HT-29 (cell line): ENCODE data around the gene BTBD2. TPM values are rescaled to one million over a fixed set of nuclear protein-coding genes. Genes with fewer than 3 reads are reported as not detected.

Source experiments
- DNase-seq: peaks from one replicate; pipeline ENCODE4 v3.0.0-alpha.2; 2015; ENCODE audit warnings: low spot score
- total RNA-seq: library from RNA; depleted of rRNA; stranded (reverse); fragments of >200 nt; shearing (Covaris generic); gene quantifications from 2 replicates; pipeline ENCODE4 v1.2.3, GENCODE V29; 2014; rRNA removed

BTBD2 gene
- 43.3 and 56.4 TPM in 2 replicates for total RNA-seq

GRCh38 chr19:2015608-2015950 lies at the start of gene BTBD2:
TSS of gene BTBD2 (minus strand) at chr19:2015714. CDS start at chr19:2015703, 11 bp downstream.
- DNase-seq: no peak

GRCh38 chr19:2064788-2065524 lies 49.4 kb upstream of the BTBD2 start:
- DNase-seq: no peak

DNA sequence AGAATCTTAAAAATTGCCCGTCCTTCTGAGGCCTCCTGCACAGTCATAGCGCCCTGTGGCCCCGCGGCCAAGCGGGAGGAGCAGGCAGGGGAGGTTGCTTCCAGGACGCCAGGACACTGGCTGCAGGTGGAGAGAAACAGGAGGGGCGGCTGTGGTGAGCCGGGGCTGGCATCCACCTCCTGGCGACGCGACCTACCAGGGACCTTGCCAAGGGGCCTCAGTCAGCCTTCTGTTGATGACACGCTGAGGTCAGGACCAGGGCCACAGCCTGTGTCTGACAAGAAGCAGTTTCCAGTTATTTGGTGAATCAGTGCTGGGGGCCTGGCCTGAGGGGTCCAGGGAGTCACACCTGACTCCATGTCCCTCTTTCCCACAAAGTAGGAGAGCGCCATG lies 48.9 kb upstream of the BTBD2 start:
- no peak for DNase-seq

- DNase-seq: no peak
Observed at GRCh38 chr19:2063824-2064223, 48.3 kb upstream of the BTBD2 start.

DNA sequence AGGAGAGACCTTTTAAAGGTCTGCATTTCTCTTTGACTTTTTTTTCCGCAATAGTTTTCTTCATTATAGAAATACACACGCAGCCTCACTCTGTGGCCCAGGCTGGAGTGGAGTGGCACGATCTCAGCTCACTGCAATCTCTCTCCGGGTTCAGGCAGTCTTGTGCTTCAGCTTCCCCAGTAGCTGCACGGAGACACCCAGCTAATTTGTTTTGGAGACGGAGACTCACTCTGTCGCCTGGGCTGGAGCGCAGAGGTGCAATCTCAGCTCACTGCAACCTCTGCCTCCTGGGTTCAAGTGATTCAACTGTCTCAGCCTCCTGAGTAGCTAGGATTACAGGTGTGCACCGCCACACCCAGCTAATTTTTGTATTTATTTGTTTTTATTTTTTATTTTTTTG lies 47.3 kb upstream of the BTBD2 start:
- no peak for DNase-seq

DNA sequence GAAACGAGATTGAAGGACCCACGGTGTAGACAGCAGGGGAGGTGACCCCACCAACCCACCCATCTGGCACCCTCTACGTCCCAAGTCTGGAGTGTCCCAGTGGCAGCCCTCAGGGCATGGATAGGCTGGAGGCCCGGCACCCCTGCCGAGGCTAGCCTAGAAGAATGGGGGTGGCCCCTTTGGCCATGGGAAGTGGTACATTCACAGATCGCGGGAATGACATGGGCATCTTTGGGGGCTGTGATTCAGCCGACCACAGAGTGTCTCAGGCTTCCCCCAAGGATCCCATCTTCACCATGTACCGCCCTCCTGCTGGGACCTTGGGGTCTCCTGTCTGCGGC lies 46.8 kb upstream of the BTBD2 start:
- no peak for DNase-seq

- DNase-seq: peak; percentile 95
Observed at GRCh38 chr19:2061495-2062388, 46.2 kb upstream of the BTBD2 start.

- peak; percentile 45 for DNase-seq
Observed at GRCh38 chr19:2060884-2061494, 45.5 kb upstream of the BTBD2 start.

DNA sequence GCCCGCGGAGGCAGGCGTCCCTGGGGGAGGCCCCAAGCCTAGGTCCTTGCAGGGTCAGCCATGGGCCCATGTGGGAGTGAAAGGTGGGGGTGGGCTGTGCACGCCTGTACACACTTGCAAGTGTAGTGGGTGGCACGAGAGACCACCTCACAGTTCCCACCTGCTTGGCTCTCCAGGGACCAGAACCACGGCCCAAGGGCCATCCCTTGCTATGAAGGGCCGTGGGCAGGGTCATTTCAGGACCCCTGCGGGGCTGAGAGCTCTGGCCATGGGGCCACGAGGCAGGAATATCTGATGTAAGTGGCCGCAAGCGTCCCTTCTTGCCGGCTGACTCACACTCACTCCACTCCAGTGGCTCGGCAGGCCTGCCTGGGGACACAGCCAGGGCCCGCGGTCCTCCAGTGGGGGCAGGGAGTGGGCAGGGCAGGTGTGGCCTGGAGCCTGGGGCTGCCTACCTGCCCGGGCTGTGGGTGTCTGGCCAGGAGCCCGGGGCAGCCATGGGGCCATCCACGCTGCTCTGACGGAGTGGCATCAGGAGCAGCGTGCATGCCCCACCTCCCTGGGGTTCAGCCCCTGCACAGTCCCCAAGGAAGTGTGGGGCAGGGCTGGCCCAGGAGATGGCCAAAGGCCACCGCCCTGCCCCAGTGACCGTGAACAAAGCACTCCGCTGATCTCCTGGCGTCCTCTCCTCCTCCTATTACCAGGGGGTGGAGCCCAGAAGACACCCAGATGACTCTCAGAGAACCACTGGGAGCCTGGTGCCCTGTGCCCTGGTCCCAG lies 44.1 kb upstream of the BTBD2 start:
- DNase-seq: peak; percentile 72

DNA sequence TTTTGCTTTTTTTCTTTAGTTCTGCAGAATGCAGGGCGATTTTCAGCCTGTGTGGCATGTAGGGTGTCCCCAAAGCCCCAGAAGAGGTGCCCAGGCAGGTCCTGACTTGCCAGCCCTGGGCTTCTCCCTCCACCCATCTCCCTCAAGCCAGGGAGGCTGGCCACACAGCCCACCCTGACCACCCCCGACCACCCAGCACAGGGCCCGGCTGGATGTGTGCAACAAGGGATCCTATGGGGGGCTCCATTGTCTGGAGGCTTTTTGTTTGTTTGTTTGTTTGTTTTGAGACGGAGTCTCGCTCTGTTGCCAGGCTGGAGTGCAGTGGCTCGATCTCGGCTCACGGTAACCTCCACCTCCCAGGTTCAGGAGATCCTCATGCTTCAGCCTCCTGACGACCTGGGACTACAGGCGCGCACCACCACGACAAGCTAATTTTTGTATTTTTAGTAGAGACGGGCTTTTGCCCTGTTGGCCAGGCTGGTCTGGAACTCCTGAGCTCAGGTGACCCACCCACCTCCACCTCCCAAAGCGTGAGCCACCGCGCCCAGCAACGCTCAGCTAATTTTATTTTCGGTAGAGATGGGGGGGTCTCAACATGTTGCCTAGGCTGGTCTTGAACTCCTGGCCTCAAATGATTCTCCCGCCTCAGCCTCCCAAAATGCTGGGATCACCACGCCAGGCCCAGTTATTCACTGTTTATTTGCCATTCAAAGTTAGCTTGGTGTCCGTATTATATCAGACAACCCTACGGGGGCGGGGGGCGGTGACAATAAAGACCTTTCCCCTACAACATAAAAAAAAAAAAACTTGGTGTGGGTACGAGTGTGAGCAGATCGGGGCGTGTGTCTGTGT lies 43.3 kb upstream of the BTBD2 start:
- DNase-seq: no peak

GRCh38 chr19:2057484-2058469 lies 42.3 kb upstream of the BTBD2 start:
- no peak for DNase-seq

DNA sequence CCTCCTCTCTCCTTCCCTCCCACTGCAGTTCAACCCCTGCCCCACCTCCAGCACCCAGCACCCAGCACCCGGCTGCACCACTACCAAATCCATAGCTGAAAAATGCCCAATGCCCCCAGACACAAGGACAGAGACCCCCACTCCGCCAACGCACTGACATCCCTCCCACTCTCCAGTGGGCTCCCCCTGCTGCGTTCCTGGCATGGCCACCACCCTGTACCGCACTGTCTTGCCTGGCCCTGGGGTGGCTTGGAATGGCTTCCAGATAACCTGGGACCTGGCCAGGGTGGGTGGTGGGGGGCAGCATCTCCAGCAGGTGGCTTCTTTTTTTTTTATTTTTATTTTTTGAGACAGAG lies 41.3 kb upstream of the BTBD2 start:
- no peak for DNase-seq

DNA sequence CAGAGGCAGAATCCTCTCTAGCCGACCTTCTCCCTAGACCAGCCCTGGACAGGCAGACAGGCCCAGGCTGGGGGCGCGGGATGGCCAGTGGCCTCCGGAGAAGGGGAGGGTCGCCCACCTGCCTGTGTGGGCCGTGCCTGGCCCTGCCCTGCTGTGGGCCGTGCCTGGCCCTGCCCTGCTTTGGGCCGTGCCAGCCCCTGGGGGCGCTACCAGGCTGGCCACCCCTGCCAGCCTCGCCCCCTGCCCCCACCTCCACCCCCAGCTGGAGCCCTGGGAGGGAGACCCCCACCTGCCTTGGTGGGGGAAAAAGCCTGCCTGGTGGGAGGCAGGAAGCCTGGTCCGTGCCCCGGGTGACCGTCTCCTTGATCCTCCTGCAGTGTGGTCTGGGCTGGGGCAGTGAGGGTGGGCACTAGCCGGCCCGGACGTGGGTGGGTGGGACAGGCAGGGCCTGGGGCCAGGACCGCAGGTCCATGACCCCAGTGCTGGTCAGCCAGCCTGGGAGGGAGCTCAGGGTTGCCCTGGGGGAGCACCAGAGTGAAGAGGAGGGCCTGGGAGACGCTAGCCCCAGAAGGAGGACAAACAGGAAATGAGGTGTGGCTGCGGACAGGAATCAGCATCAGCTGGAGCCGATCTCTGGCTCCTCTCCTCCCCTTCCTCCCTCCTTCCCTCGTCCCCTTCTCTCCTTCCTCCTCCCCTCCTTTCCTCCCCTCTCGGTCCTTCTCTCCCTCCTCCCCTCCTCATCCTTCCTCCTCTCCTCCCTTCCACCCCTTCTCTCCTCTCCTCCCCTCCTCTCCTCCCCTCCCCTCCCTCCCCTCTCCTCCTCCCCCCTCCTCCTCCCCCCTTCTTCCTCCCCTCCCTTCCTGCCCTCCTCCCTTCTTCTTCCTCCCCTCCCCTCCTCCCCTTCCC lies 40.7 kb upstream of the BTBD2 start:
- peak; percentile 42 for DNase-seq

DNA sequence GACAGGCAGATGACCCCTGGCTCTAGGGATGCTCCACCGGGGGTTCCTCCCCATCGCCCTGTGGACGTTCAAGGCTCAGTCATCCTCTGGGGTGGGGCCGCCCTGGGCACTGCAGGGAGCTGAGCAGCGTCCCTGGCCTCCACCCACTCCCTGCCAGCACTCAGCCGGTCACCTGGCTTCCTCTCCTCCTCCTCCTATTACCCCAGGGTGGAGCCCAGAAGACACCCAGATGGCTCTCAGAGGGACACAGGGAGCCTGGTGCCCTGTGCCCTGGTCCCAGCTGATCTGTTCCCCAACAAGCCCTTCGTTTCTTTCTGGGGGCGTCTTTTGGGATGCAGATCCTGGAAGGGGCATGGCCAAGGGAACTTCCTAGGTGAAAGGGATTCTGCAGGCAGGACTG lies 39.2 kb upstream of the BTBD2 start:
- peak; percentile 47 for DNase-seq

DNA sequence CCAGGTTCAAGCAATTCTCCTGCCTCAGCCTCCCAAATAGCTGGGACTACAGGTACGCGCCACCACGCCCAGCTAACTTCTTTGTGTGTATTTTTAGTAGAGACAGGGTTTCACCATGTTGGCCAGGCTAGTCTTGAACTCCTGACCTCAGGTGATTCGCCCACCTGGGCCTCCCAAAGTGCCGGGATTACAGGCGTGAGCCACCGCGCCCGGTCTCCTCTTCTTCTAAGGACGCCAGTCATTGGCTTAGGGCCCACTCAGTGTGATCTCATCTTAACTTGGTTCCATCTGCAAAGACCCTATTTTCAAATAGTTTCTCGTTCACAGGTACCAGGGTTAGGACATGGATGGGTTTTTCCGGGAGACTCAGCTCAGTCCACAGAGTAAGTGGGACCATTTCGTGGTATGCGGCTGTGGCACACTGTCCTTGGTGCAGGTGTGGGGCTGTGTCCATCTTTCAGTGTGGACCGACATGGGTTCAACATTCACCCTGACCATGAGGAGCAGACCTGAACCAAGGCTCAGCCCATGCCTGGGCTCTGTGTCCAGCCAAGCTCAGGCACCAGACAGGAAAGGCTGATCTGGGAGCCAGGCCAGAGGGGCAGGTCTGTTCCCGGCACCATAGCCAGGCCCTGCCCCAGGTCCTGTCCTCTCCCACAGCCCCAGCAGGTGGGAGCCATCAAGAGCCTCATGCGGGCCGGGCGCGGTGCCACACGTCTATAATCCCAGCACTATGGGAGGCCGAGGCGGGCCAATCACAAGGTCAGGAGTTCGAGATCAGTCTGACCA lies 38.3 kb upstream of the BTBD2 start:
- no peak for DNase-seq

DNA sequence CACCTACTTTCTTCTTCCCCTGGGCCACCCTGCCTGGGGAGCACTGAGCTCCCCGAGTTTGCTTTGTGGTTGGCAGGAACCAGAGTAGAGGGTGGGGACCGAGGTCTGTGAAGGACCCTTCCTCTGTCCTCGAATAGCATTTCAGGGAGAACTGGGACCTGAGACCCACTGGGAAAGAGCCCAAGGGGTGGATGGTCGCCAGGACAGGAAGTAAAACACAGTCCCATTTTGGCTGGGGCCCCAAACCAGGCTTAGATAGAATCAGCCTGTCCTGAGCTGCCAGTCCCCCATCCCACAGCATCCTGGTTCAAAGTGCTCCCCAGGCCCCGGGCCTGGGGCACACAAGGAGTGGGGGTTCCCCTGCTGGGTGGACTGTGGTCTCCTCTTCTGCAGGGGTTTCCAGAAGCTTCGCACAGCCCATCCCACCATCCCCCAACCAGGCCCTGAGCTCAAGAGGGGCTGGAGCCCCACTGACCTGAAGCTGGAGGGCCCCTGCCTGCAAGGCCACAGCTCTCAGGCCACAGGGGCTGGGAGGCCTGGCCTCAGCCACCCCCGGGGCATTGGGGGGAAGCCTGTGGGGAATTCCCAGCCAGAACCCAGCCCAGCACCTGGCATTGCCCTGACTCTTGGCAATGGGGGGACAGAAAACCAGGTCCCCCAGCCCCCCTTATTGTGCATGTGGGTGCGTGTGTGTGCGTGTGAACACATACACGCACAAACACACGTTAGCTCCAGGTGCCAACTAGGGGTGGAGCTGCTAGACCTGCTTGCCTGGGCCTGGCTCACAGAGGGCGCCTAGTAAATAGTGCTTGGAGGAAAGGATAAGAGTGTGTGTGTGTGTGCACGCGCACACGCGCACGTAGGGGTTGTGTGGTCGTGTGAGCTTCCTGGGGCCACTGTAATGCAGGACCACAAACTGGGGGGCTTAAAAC lies 36.5 kb upstream of the BTBD2 start:
- peak; percentile 52 for DNase-seq
